Prostate gland (tissue), 2 donors: ENCODE data around the gene CCSER1.

Experiments
- POLR2AphosphoS5 ChIP-seq: sonication (generic); formaldehyde crosslinking; IDR thresholded peaks from one replicate; pipeline ENCODE4 v1.6.1; 2017; ENCODE audit warnings: antibody characterized with exemption
- TF ChIP-seq, protein P1 (sequence below), 4 experiments: fragments of 200-600 bp in 2 of 4; fragments of 450-650 bp in 2 of 4; sonication (generic) in 2 of 4; IDR thresholded peaks; 1 replicate in 3 of 4; 2 replicates in 1 of 4; pipeline ENCODE4 v1.5.1; 2016 to 2019; ENCODE audit warnings: antibody characterized with exemption in 4 of 4, mild to moderate bottlenecking in 2 of 4, moderate library complexity in 2 of 4

DNA sequence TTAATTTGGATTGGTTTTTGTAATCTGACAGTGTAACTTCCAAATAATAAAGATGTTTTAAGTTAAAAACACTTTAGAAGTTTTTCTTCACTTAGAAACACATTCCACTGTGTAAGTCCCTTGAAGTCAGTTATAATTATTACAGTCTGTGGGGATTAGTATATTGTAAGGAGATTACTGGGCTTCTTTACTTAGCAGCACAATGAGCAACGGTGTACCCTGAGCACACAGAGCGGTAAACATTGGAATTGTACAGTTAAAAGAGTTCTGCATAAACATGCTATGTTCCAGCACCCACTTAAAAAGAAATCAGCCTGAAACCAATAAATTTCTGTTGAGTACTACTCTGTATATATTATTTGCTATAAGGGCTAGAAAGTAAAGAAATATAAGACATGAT, 44.3 kb downstream of the CCSER1 start:
- TF ChIP-seq, protein P1, sequence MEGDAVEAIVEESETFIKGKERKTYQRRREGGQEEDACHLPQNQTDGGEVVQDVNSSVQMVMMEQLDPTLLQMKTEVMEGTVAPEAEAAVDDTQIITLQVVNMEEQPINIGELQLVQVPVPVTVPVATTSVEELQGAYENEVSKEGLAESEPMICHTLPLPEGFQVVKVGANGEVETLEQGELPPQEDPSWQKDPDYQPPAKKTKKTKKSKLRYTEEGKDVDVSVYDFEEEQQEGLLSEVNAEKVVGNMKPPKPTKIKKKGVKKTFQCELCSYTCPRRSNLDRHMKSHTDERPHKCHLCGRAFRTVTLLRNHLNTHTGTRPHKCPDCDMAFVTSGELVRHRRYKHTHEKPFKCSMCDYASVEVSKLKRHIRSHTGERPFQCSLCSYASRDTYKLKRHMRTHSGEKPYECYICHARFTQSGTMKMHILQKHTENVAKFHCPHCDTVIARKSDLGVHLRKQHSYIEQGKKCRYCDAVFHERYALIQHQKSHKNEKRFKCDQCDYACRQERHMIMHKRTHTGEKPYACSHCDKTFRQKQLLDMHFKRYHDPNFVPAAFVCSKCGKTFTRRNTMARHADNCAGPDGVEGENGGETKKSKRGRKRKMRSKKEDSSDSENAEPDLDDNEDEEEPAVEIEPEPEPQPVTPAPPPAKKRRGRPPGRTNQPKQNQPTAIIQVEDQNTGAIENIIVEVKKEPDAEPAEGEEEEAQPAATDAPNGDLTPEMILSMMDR (IDR thresholded peaks at IDR 0.05) = no peak
- TF ChIP-seq POLR2AphosphoS5 = no peak
